Measurements from ENCODE around the gene KLHDC2. TPM values are rescaled to one million over a fixed set of nuclear protein-coding genes. Genes with fewer than 3 reads are reported as not detected.

KLHDC2 gene
- total and polyA plus RNA-seq, 2 of the 8 experiments (the other 6 are each of a cell fraction or from before 2014, with no cell fraction given), result 32.9 to 43.4 TPM

- Histone ChIP-seq H3K9me3 (ENCODE audit: insufficient read depth in 2 of 2, low read depth in 1 of 2, low read length in 1 of 2) (no peaks in the 10 kb centered on the region), H3K36me3 (ENCODE audit: control insufficient read depth in 2 of 4, insufficient read depth in 4 of 4, low read length in 3 of 4) (peaks cover 5 to 88% (median 64%) of the 10 kb centered on the region in 4 experiments; a peak in 7 of 8 replicates), H3K27ac (ENCODE audit: low read depth, low read length) (no peak overlapping the region), H4K91ac (replicated peaks; ENCODE audit: insufficient read length, low read length) (no peak overlapping the region), H3K4me2 (ENCODE audit: insufficient read depth in 1 of 2, low read depth in 2 of 2, low read length in 2 of 2) (no peak overlapping the region), H3K27me3 (replicated peaks in 1 of 4; ENCODE audit: control insufficient read depth in 3 of 4, extremely low read depth in 1 of 4, insufficient read depth in 3 of 4, low read length in 3 of 4) (no peaks in the 10 kb centered on the region), H4K8ac (ENCODE audit: extremely low read depth, insufficient read depth, low read length) (no peak overlapping the region), H3K18ac (ENCODE audit: extremely low read depth, low read length) (no peak overlapping the region), H3K23ac (ENCODE audit: insufficient read length) (no peak overlapping the region), H3K56ac (replicated peaks; ENCODE audit: insufficient read length, low read depth, low read length) (no peak overlapping the region), H2BK20ac (ENCODE audit: low read length) (no peak overlapping the region), H3K79me2 (ENCODE audit: control insufficient read depth in 1 of 2, insufficient read depth in 2 of 2, low read length in 2 of 2) (no peaks in the 10 kb centered on the region), H2BK12ac (ENCODE audit: low read depth, low read length) (no peak overlapping the region), H4K20me1 (replicated peaks in 1 of 2; ENCODE audit: control insufficient read depth in 1 of 2, insufficient read depth in 2 of 2, low read length in 2 of 2) (no peaks in the 10 kb centered on the region), H3K79me1 (ENCODE audit: low read depth, low read length) (no peaks in the 10 kb centered on the region; the same call in 1 of the 2 replicates), H2AFZ (ENCODE audit: low read length) (no peak overlapping the region), H2AK5ac (ENCODE audit: low read depth, low read length) (no peak overlapping the region), H3K4me3 (ENCODE audit: extremely low read depth in 1 of 4, insufficient read depth in 2 of 4, low read depth in 3 of 4, low read length in 4 of 4) (no peak overlapping the region), H2BK120ac (replicated peaks; ENCODE audit: low read depth, low read length) (no peak overlapping the region), H3K14ac (ENCODE audit: insufficient read length) (no peak overlapping the region), H3K4ac (replicated peaks; ENCODE audit: insufficient read length, low read depth, low read length) (no peak overlapping the region), H3K23me2 (ENCODE audit: low read depth, low read length) (no peaks in the 10 kb centered on the region), H2BK15ac (ENCODE audit: low read length) (no peak overlapping the region), H2BK5ac (ENCODE audit: low read depth, low read length) (no peak overlapping the region), H4K5ac (ENCODE audit: insufficient read length, low read depth, low read length) (no peak overlapping the region), H3K9ac (replicated peaks in 1 of 4; ENCODE audit: extremely low read depth in 1 of 4, low read depth in 3 of 4, low read length in 3 of 4) (no peak overlapping the region), H3K4me1 (replicated peaks in 1 of 4; ENCODE audit: control insufficient read depth in 3 of 4, insufficient read depth in 4 of 4, low read length in 3 of 4) (no peaks in the 10 kb centered on the region)
- TF ChIP-seq NRF1 (IDR thresholded peaks at IDR 0.05; ENCODE audit: low read depth, low read length) (no peak), CEBPB (IDR thresholded peaks at IDR 0.05; ENCODE audit: low read depth, low read length) (no peak), SAP30 (IDR thresholded peaks at IDR 0.05; ENCODE audit: insufficient read depth, insufficient replicate concordance, low read length) (no peak), CHD2 (IDR thresholded peaks at IDR 0.05; ENCODE audit: low read length) (no peak)
- POLR2A ChIA-PET (ENCODE audit: partially characterized antibody), result interaction anchor here (1.4 to 2.1 kb wide), 2 partner anchors 14 to 23 kb away, joined by 3 to 6 read pairs; no protein-coding TSS in a partner anchor
- no peak for FAIRE-seq
- CTCF ChIA-PET (ENCODE audit: partially characterized antibody), result interaction anchor here (1.3 kb wide), 1 partner anchor 68 kb away, joined by 3 read pairs; no protein-coding TSS in a partner anchor
- WGBS, 2 experiments (ENCODE audit: extremely low coverage in 1 of 2, insufficient coverage in 1 of 2, insufficient read length in 1 of 2, insufficient replicate concordance in 2 of 2, low coverage in 1 of 2, low lambda C conversion rate in 2 of 2, missing lambda C conversion rate in 1 of 2), result 89% methylated on average over 3 of the region's 3 CpGs; no CpG with 5 or more reads in 1 of the 2 experiments
- no peak for DNase-seq (ENCODE audit: low read depth in 1 of 2, low spot score in 2 of 2)
Observed at GRCh38 chr14:49783394-49784014, 15.6 kb downstream of the KLHDC2 start.

All from H1 (cell line).